Calu3 (cell line): ENCODE results near the gene GSE1. TPM values are rescaled to one million over a fixed set of nuclear protein-coding genes. Genes with fewer than 3 reads are reported as not detected.

Experiments used
- BruUV-seq: library from RNA; stranded (reverse); fragments of 400-500 nt; replicated peaks from 2 replicates; lab custom pipeline; 2021; lab: Mats Ljungman, UMichigan
- CTCF ChIA-PET: fragments of 300-600 bp; sonication (Branson Sonifier 250); formaldehyde crosslinking; loops from one replicate; lab custom pipeline; 2022; ENCODE audit warnings: antibody characterized with exemption; lab: Charles Lee
- DNase-seq: peaks from one replicate; pipeline ENCODE4 v3.0.0; 2022
- H3K27ac Mint-ChIP-seq: one replicate; pipeline ENCODE4 v1.8.0; 2022; ENCODE audit warnings: mixed read lengths; ENCODE audit not compliant: unreplicated experiment
- H3K27me3 Mint-ChIP-seq: one replicate; pipeline ENCODE4 v1.8.0; 2022; ENCODE audit warnings: mixed read lengths; ENCODE audit not compliant: unreplicated experiment
- H3K36me3 Mint-ChIP-seq: one replicate; pipeline ENCODE4 v1.8.0; 2022; ENCODE audit warnings: mild to moderate bottlenecking, moderate library complexity, mixed read lengths; ENCODE audit not compliant: insufficient read depth, unreplicated experiment
- H3K4me1 Mint-ChIP-seq: one replicate; pipeline ENCODE4 v1.8.0; 2022; ENCODE audit warnings: mild to moderate bottlenecking, low read depth, mixed read lengths; ENCODE audit not compliant: unreplicated experiment
- H3K4me3 Mint-ChIP-seq: one replicate; pipeline ENCODE4 v1.8.0; 2022; ENCODE audit warnings: mild to moderate bottlenecking, low read depth, moderate library complexity, mixed read lengths; ENCODE audit not compliant: unreplicated experiment
- H3K9me3 Mint-ChIP-seq: one replicate; pipeline ENCODE4 v1.8.0; 2022; ENCODE audit warnings: low read depth, mixed read lengths; ENCODE audit not compliant: unreplicated experiment
- intact Hi-C: fragments of 100-400 bp; cut with micrococcal nuclease; formaldehyde crosslinking; loops from one replicate; pipeline ENCODE4 v1.10.0; 2022; ENCODE audit not compliant: unreplicated experiment
- total RNA-seq: library from RNA; stranded (reverse); gene quantifications from 2 replicates; pipeline ENCODE4 v1.2.3, GENCODE V29; 2022
- TF ChIP-seq, protein P1 (sequence below): fragments of 200-600 bp; IDR thresholded peaks from one replicate; pipeline ENCODE4 v1.8.0; 2022; ENCODE audit warnings: antibody characterized with exemption; ENCODE audit not compliant: unreplicated experiment

GSE1 gene
- total RNA-seq, 1 experiment from 2014 or later, result 45.3 TPM

DNA sequence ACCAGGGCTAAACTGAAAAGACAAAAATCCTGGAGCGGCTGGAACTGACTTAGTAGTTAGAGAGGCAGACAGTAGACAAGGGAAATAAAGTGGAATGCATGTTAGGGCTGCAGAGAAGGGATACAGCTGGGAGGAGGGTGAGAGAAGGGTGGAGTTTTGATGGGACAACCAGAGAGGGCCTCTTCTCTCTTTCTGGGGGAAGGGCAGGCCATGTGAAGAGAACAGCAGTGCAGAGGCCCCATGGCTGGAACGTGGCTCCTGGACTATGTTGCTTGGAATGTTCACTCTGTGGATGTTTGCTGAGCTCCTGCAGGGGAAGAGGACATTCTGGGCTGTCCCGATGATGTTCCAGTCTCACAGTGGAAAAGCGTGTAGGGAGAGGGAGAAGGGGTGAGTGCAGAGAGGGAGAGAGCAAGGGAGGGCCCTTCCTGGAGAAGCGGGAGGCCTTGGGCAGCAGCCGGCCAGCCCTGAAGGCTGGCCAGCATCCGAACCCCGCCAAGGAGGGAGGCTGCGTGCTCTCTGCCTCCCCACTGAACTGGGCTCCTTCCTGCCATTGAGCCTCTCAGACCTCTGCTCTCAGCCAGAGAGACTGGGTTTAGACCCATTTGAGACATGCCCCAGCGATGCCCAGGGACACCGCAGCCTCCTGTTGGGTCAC, 33.1 kb upstream of the GSE1 start:
- intact Hi-C loops, result no loop called here
- no TSS peak for BruUV-seq
- Mint-ChIP-seq H3K27ac (no peak overlapping the region), H3K4me1 (no peaks in the 10 kb centered on the region), H3K27me3 (peaks cover 92% of the 10 kb centered on the region), H3K9me3 (no peaks in the 10 kb centered on the region), H3K4me3 (no peak overlapping the region), H3K36me3 (no peaks in the 10 kb centered on the region)
- CTCF ChIA-PET, result no interaction called here
- TF ChIP-seq, protein P1, sequence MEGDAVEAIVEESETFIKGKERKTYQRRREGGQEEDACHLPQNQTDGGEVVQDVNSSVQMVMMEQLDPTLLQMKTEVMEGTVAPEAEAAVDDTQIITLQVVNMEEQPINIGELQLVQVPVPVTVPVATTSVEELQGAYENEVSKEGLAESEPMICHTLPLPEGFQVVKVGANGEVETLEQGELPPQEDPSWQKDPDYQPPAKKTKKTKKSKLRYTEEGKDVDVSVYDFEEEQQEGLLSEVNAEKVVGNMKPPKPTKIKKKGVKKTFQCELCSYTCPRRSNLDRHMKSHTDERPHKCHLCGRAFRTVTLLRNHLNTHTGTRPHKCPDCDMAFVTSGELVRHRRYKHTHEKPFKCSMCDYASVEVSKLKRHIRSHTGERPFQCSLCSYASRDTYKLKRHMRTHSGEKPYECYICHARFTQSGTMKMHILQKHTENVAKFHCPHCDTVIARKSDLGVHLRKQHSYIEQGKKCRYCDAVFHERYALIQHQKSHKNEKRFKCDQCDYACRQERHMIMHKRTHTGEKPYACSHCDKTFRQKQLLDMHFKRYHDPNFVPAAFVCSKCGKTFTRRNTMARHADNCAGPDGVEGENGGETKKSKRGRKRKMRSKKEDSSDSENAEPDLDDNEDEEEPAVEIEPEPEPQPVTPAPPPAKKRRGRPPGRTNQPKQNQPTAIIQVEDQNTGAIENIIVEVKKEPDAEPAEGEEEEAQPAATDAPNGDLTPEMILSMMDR, result no peak
- DNase-seq, result no peak

DNA sequence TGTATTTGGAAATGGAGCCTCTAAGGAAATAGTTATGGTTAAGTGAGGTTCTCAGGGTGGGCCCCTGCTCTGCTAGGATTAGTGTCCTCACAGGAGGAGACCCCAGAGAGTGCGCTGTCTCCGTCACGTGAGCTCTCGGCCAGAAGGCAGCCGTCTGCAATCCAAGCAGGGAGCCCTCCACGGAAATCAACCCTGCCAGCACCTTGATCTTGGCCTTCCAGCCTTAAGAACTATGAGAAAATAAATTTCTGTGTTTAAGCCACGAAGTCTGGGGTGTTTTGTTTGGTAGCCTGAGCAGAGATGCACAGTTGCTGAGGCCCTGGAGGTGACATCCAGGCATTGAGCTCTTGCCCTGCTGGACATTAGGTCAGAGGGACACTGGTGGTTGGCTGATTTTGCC, 32.4 kb upstream of the GSE1 start:
- DNase-seq, result no peak
- Mint-ChIP-seq H3K27ac (no peak overlapping the region), H3K4me3 (no peak overlapping the region), H3K36me3 (no peaks in the 10 kb centered on the region), H3K27me3 (peaks cover 92% of the 10 kb centered on the region), H3K9me3 (no peaks in the 10 kb centered on the region), H3K4me1 (no peaks in the 10 kb centered on the region)
- intact Hi-C loops, result no loop called here
- CTCF ChIA-PET, result no interaction called here
- no TSS peak for BruUV-seq
- TF ChIP-seq, protein P1, result no peak

DNA sequence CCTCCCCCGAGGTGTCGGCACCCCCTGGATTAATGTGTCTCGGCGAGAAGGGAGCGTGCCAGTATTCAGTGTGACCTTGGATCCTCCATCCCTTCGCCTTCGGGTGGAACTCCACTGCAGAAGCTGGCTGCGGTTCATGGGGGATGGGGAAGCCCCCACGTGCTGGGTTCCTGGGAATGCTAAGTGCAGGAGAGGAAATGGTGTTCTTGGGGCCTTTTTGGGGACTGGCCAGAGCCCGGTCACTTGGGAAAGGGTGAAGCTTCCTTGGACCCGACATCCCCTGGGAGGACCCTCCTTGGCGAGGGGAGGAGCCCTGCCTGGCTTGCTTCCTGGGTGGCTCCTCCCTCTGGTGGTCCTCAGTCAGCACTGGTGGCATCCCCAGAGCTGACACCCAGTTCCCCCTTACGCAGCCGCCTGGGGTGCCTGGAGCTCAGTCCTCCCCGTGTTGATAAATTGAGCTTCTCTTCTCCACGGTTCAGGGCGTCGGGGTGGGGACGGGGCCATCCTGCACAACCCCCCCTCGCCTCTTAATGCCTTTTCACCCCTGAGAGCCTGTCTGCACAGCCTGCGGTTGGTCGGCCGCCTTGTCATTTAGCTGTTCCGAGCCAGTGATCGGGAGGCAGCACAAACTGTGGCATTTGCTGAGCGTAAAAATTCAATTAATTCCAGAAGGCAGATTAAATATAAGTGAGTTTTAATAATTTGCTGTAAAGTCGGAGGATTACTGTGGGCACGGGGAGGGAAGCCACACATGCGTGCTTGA, 30.7 kb upstream of the GSE1 start:
- Mint-ChIP-seq H3K36me3 (no peaks in the 10 kb centered on the region), H3K27me3 (peaks cover 92% of the 10 kb centered on the region), H3K27ac (no peak overlapping the region), H3K9me3 (no peaks in the 10 kb centered on the region), H3K4me1 (no peaks in the 10 kb centered on the region), H3K4me3 (no peak overlapping the region)
- intact Hi-C loops, result no loop called here
- DNase-seq, result no peak
- TF ChIP-seq, protein P1, result no peak
- CTCF ChIA-PET, result no interaction called here
- no TSS peak for BruUV-seq

DNA sequence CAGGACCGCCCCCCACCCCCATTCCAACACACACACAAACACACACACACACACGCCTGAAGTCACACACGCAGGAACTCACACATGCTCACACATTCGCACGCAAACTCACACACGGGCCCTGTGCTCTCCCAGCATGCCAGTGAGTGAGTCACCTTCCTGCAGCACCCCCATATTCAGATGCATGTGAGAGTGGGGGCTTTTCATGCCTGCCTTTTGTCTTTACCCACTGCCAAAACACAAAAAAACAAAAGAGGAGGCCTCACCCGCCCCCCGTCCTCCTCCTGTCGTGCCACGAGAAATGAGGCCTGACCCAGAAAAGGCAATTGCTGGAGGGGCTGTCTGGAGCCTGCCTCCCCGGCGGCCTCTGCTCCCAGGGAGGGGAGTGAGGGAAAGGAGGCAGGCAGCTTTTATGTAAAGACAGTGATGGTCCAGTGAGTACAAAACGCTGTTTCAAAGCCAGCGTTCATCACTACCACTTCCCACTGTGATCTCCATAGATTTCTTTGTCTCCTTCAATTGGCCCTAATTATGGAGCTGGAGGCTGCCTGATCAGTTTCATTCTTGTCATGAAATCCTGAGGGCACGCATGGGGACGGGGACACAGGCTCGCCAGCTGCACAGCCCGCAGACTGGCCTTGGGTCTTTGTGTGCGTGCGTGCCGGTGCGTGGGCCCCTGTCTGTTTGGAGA, 29.5 kb upstream of the GSE1 start:
- Mint-ChIP-seq H3K27me3 (peaks cover 80% of the 10 kb centered on the region), H3K36me3 (no peaks in the 10 kb centered on the region), H3K9me3 (no peaks in the 10 kb centered on the region), H3K4me1 (no peaks in the 10 kb centered on the region), H3K4me3 (no peak overlapping the region), H3K27ac (no peak overlapping the region)
- TF ChIP-seq, protein P1, result no peak
- CTCF ChIA-PET, result no interaction called here
- intact Hi-C loops, result no loop called here
- DNase-seq, result no peak
- no TSS peak for BruUV-seq
